HG02763 (cell line): ENCODE results near the gene BEND3.
"Not testable (repeated sequence)": the region's sequence is repeated elsewhere in the genome, so short reads cannot be mapped to it uniquely, and the experiment has no call there.

ENCODE experiments used
- ATAC-seq: cut with Tn5 transposase; IDR thresholded peaks from one replicate; pipeline ENCODE4 v1.9.1; 2021; ENCODE audit warnings: mild to moderate bottlenecking, moderate library complexity; ENCODE audit not compliant: unreplicated experiment

The BEND3 gene

DNA sequence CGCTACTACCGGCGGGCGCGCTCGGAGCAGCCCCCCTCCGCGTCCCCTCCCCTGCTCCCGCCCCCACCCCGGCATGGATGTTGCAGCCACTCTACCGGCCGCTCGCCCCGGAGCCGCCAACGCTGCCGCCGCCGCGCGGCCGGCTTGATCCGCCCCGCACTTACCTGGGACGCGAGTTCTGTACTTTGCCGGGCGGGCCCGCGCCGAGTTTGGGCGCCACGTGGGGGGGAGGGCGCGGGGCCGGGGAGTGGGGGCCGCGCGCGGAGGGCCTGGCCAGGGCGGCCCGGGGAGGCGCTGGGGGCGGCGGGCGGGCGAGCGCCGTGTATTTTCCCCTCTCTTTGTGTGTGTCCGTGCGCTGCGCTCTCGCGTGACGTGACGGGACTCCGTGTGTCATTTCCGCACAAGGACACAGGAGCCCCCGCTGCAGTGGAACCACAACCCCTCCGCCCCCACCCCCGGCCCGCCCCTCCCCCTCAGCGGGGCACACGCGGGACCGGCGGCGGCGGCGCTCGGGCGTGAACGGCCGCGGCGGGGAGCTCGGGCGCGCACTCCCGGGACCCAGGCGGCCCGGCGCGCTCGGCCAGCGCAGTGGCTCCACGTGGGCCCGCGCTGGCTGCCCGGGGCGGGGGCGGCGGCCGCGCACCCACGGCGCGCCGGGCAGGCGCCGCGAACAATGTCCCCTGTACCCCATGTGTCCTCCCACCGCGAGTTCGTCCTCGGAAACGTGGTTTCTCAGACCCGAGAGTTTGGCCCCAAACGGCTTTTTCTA lies at the start of gene BEND3:
TSS of gene BEND3 (minus strand) at position 590 of the 769 bp plus-strand sequence. CDS start 16,230 bp downstream, outside the sequence.
- ATAC-seq = peak; percentile 26

DNA sequence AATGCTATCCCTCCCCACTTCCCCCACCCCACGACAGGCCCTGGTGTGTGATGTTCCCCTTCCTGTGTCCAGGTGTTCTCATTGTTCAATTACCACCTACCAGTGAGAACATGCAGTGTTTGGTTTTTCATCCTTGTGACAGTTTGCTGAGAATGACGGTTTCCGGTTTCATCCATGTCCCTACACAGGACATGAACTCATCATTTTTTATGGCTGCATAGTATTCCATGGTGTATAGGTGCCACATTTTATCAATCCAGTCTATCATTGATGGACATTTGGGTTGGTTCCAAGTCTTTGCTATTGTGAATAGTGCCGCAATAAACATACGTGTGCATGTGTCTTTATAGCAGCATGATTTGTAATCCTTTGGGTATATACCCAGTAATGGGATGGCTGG lies 49.0 kb upstream of the BEND3 start:
- not testable (repeated sequence) for ATAC-seq

DNA sequence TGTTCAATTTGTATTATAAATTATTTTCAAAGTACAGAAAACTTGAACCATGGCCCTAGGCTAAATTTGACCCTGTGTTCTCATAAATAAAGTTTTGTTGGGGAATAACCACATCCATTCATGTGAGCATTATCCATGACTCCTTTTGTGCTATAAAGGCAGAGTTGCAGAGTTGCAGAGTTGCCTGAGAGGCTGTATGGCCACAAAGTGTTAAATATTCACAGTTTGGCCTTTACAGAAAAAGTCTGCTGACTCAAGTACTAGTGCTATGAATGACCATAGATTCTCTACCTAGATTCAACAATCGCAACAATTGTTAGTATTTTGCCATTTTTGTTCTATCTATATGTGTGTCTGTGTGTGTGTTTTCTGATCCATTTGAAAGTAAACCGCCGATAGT lies 46.2 kb upstream of the BEND3 start:
- ATAC-seq = no peak

DNA sequence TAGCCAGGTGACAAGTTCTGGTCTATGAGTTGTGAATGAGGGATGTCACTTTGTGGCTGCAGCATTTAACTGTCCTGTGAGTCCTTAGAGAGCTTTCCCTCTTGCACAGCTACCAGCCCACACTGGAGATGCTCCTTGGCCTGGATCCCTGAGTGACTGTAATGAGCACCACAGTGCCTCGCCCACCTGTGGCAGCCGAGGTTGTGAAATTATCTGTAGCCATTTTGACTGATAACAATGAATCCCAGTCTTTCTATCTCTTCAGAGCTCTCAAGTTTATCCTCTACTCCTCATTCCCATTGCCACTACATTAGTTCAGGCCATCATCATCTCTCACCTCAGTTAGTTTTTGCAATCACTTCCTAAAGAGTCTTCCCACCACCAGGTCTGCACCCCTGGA lies 41.3 kb upstream of the BEND3 start:
- no peak for ATAC-seq

DNA sequence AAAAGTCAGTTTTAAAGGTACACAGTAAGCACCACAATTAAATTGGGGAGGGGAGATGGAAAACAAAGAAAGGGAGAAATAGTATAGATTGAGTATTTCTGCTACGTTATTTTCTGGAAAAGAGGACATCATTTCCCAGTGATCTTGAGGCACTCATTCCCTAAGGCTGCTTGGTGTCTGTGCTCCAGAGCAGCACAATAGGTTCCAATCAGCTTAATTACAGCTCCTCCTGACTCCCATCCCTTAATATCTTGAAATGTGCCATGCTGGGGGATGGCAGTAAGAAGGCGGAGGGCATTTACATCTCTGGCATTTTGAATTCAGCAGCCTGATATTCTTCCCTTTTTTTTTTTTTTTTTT lies 39.5 kb upstream of the BEND3 start:
- ATAC-seq = no peak

DNA sequence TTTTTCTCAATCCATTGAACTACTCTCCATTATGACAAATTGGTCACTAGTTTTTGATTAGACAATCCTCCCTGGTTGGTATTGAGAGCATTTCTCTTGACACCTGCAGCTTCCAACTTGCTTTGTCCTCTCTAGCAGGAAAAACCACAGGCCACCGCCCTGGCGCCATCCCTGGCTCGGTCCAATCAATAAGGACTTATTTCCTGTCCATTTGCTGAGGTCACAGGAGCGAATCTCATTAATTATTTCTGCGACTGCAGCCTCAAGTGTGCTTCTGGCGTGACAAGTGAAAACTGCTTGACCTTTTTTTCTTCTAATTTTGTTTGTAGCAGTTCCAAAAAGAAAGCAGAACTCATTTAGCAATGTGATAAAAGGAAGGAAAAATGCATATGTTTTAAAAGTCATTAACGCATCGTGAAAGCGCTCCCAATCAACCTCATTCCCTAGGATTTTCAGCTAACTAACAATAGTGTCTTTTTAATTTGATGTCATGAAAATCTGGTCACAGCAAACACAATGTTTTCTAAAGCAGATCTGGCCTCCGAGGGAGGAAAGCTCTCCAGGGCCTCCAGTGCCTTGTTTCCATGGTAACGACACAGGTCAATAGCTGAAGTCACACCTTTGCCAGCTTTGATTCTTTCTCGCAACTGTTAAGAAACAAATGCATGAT lies 39.0 kb upstream of the BEND3 start:
- no peak for ATAC-seq

GRCh38 chr6:107152638-107153430 lies 37.5 kb upstream of the BEND3 start:
- no peak for ATAC-seq

GRCh38 chr6:107144666-107145065 lies 29.4 kb upstream of the BEND3 start:
- ATAC-seq = no peak

DNA sequence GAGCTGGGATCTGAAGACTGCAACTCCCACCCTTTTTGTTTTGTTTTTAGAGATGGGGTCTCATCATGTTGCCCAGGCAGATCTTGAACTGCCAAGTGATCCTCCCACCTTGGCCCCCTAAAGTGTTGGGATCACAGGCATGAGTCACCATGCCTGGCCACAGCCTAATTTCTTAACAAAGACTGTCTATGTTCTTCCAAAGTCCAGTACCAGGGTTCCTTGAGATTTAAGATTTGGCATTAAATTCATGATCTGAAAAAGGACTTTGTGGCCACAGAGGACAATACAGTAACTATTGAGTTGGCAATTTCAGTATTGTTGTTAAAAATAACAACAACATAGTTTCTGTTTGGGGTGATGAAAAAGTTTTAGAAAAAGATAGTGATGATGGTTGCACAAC lies 28.7 kb upstream of the BEND3 start:
- no peak for ATAC-seq

- ATAC-seq = no peak
Observed at GRCh38 chr6:107140581-107140980, 25.3 kb upstream of the BEND3 start.

GRCh38 chr6:107136324-107136723 lies 21.0 kb upstream of the BEND3 start:
- not testable (repeated sequence) for ATAC-seq

GRCh38 chr6:107135048-107135680 lies 19.8 kb upstream of the BEND3 start:
- ATAC-seq = not testable (repeated sequence)

GRCh38 chr6:107132330-107132954 lies 17.1 kb upstream of the BEND3 start:
- ATAC-seq = no peak

DNA sequence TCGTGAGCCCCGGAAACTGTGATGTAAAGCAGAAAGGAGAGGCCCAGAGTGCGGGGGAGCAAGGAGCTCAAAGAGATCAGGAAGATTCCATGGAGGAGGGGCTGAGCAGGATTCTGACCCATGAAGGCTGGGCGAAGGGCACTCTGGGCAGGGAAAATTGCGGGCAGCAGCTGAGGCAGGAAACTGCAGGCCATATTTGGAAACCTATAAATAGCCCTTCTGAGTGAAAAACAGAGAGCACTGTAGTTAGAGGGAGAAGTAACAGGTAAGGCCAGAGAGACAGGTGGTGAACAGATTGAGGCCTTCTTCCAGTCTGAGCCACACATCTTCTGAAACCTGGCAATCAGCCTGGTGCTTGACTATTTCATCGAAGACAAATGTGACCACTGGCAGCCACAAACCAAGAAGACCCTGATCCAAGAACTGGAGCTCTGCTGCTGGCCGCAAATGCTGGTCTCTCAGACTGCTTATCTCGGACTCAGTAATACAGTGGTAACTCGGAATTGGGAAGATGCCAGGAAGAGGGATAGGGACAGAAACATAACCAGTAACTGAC lies 14.1 kb upstream of the BEND3 start:
- no peak for ATAC-seq

GRCh38 chr6:107128577-107128976 lies 13.3 kb upstream of the BEND3 start:
- no peak for ATAC-seq

DNA sequence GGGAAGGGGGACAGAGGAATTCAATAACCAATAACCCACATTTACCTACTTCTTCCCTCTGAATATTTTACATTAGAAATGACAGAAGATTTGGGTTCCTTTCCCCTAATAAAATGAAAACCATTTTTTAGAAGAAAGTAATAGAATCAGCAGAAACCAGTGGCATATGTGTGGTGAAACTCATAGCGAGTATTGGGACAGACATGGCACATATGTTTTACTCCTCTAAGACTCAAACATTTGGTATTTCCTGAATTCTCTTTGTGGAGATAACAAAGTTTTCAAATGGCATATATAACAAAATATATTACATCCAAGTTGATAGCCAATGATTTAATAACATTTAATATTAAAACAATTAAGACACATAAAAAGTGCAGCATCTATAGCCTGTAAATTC lies 12.9 kb upstream of the BEND3 start:
- no peak for ATAC-seq

GRCh38 chr6:107125771-107126170 lies 10.5 kb upstream of the BEND3 start:
- no peak for ATAC-seq

GRCh38 chr6:107124934-107125348 lies 9.6 kb upstream of the BEND3 start:
- peak; percentile 85 for ATAC-seq

DNA sequence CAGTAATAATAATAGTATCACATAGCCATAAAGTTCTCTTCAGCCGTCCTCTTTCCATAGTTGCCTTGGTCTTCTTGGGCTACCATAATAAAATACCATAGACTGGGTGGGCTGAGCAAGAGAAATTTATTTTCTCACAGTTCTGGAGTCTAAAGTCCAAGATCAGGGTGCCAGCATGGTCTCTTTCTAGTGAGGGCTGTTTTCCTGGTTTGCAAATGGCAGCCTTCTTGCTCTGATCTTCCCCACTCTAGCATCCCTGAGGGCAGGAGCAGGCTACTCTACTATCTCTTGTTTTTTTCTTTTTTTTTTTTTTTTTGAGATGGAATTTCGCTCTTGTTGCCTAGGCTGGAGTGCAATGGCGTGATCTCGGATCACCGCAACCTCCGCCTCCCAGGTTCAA lies 8.2 kb upstream of the BEND3 start:
- no peak for ATAC-seq

DNA sequence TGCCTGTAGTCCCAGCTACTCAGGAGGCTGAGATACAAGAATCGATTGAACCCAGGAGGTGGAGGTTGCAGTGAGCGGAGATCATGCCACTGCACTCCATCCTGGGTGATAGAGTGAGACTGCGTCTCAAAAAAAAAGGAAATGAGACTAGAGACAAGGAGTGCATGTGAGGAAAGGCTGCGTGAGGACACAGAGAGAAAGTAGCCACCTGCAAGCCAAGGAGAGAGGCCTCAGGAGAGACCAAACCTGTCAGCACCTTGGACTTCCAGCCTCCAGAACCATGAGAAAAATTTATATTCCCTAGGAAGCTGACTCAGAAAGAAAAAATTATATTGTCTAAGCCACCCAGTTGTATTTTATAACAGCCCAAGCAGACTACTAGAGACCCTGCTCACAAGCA lies 7.4 kb upstream of the BEND3 start:
- no peak for ATAC-seq
